Midbrain (tissue), 1 donor: ENCODE results near the gene PHOSPHO1.

ENCODE experiments used
- DNase-seq: peaks from one replicate; lab custom pipeline; 2025; lab: John Stamatoyannopoulos, UW

The PHOSPHO1 gene

GRCh38 chr17:49242813-49243212 lies 12.2 kb upstream of the PHOSPHO1 start:
- DNase-seq = no peak

GRCh38 chr17:49241692-49242397 lies 11.3 kb upstream of the PHOSPHO1 start:
- DNase-seq = no peak

- no peak for DNase-seq
Observed at GRCh38 chr17:49241040-49241439, 10.5 kb upstream of the PHOSPHO1 start.

- DNase-seq = no peak
Observed at GRCh38 chr17:49240619-49241018, 10.0 kb upstream of the PHOSPHO1 start.

- no peak for DNase-seq
Observed at GRCh38 chr17:49239963-49240362, 9.4 kb upstream of the PHOSPHO1 start.

- no peak for DNase-seq
Observed at GRCh38 chr17:49235896-49236295, 5.3 kb upstream of the PHOSPHO1 start.

GRCh38 chr17:49234509-49235080 lies 4.0 kb upstream of the PHOSPHO1 start:
- no peak for DNase-seq

- DNase-seq = no peak
Observed at GRCh38 chr17:49231563-49231894, 942 bp upstream of the PHOSPHO1 start.

GRCh38 chr17:49229805-49230600 lies 584 bp downstream of the PHOSPHO1 start:
- DNase-seq = no peak

- DNase-seq = no peak
Observed at GRCh38 chr17:49229076-49229804, 1.3 kb downstream of the PHOSPHO1 start.

GRCh38 chr17:49227436-49228261 lies 2.9 kb downstream of the PHOSPHO1 start:
- peak; percentile 62 for DNase-seq

GRCh38 chr17:49226771-49227435 lies 3.7 kb downstream of the PHOSPHO1 start:
- DNase-seq = no peak

- DNase-seq = no peak
Observed at GRCh38 chr17:49225554-49226236, 4.9 kb downstream of the PHOSPHO1 start.

- DNase-seq = no peak
Observed at GRCh38 chr17:49224997-49225337, 5.6 kb downstream of the PHOSPHO1 start.

- no peak for DNase-seq
Observed at GRCh38 chr17:49224198-49224996, 6.2 kb downstream of the PHOSPHO1 start.

GRCh38 chr17:49223517-49224197 lies 6.9 kb downstream of the PHOSPHO1 start:
- peak; percentile 20 for DNase-seq

GRCh38 chr17:49223168-49223516 lies 7.4 kb downstream of the PHOSPHO1 start:
- DNase-seq = no peak

GRCh38 chr17:49219987-49220386 lies 10.6 kb downstream of the PHOSPHO1 start:
- no peak for DNase-seq
